Mammary epithelial cell (primary cell): ENCODE measurements around the gene RILPL1.

Experiments
- CTCF ChIP-seq, 2 donors: IDR thresholded peaks in 1 of 2; conservative IDR thresholded peaks in 1 of 2; 2 replicates each; pipeline ENCODE4 v1.5.1; 2011 to 2012; ENCODE audit warnings: inconsistent platforms in 2 of 2, low read length in 2 of 2, mild to moderate bottlenecking in 2 of 2, control low read depth in 1 of 2, low read depth in 1 of 2; ENCODE audit not compliant: insufficient read depth in 1 of 2; ENCODE audit errors: extremely low read depth in 1 of 2
- EZH2 ChIP-seq: IDR thresholded peaks from 2 replicates; pipeline ENCODE4 v1.6.1; 2012; ENCODE audit warnings: low read length, inconsistent platforms, borderline replicate concordance

GRCh38 chr12:123445388-123446332, 87.9 kb downstream of the RILPL1 start:
- TF ChIP-seq CTCF (conservative IDR thresholded peaks at IDR 0.05 in 1 of 2, IDR thresholded peaks at IDR 0.05 in 1 of 2; ENCODE audit: extremely low read depth in 1 of 2, insufficient read depth in 1 of 2, low read depth in 1 of 2, low read length in 2 of 2), result no peak
- no peak for TF ChIP-seq EZH2
